Activated T-cell treated with anti-CD3 and anti-CD28 coated beads, Interleukin-2, amount 50 U/mL, for 24 hours (primary cell): ENCODE measurements around the gene ERCC3.
"Not testable (repeated sequence)": the region's sequence is repeated elsewhere in the genome, so short reads cannot be mapped to it uniquely, and the experiment has no call there.

Experiments
- DNase-seq: peaks from one replicate; pipeline ENCODE4 v3.0.0-alpha.2; 2020
- H3K27ac Mint-ChIP-seq: 2 replicates; pipeline ENCODE4 v1.8.0; 2020; ENCODE audit warnings: mild to moderate bottlenecking, mixed read lengths
- H3K27me3 Mint-ChIP-seq: 2 replicates; pipeline ENCODE4 v1.8.0; 2020; ENCODE audit warnings: mixed read lengths
- H3K36me3 Mint-ChIP-seq: 2 replicates; pipeline ENCODE4 v1.8.0; 2020; ENCODE audit warnings: low read depth, mixed read lengths
- H3K4me1 Mint-ChIP-seq: 2 replicates; pipeline ENCODE4 v1.8.0; 2020; ENCODE audit warnings: low read depth, mixed read lengths
- H3K4me3 Mint-ChIP-seq: 2 replicates; pipeline ENCODE4 v1.8.0; 2020; ENCODE audit warnings: mild to moderate bottlenecking, moderate library complexity, mixed read lengths
- H3K9me3 Mint-ChIP-seq: 2 replicates; pipeline ENCODE4 v1.8.0; 2020; ENCODE audit warnings: mixed read lengths

ERCC3 gene

GRCh38 chr2:127256866-127257265 lies 37.1 kb downstream of the ERCC3 start:
- Mint-ChIP-seq H3K9me3 (no peaks in the 10 kb centered on the region), H3K27me3 (no peaks in the 10 kb centered on the region), H3K4me3 (no peak overlapping the region), H3K36me3 (peaks cover 85% of the 10 kb centered on the region), H3K4me1 (no peaks in the 10 kb centered on the region), H3K27ac (no peak overlapping the region)
- DNase-seq = no peak

- Mint-ChIP-seq H3K4me1 (no peaks in the 10 kb centered on the region), H3K4me3 (no peak overlapping the region), H3K27ac (peak overlapping the region; percentile 44), H3K36me3 (peaks cover 83% of the 10 kb centered on the region), H3K27me3 (no peaks in the 10 kb centered on the region), H3K9me3 (no peaks in the 10 kb centered on the region)
- DNase-seq = no peak
These were observed 37.6 kb downstream of the ERCC3 start for GRCh38 chr2:127256381-127256780.

GRCh38 chr2:127255721-127256120 lies 38.2 kb downstream of the ERCC3 start:
- Mint-ChIP-seq H3K27me3 (no peaks in the 10 kb centered on the region), H3K27ac (no peak overlapping the region), H3K4me1 (no peaks in the 10 kb centered on the region), H3K9me3 (no peaks in the 10 kb centered on the region), H3K36me3 (peaks cover 79% of the 10 kb centered on the region), H3K4me3 (no peak overlapping the region)
- DNase-seq = no peak

- Mint-ChIP-seq H3K4me3 (no peak overlapping the region), H3K9me3 (no peaks in the 10 kb centered on the region), H3K36me3 (peaks cover 76% of the 10 kb centered on the region), H3K27ac (peak overlapping the region; percentile 45), H3K27me3 (no peaks in the 10 kb centered on the region), H3K4me1 (no peaks in the 10 kb centered on the region)
- DNase-seq = no peak
These were observed 38.8 kb downstream of the ERCC3 start for GRCh38 chr2:127255146-127255545.

- Mint-ChIP-seq H3K27me3 (no peaks in the 10 kb centered on the region), H3K36me3 (peaks cover 70% of the 10 kb centered on the region), H3K9me3 (no peaks in the 10 kb centered on the region), H3K27ac (no peak overlapping the region), H3K4me3 (no peak overlapping the region), H3K4me1 (no peaks in the 10 kb centered on the region)
- no peak for DNase-seq
These were observed 39.5 kb downstream of the ERCC3 start for GRCh38 chr2:127254386-127254981.

GRCh38 chr2:127241184-127241583 lies 52.8 kb downstream of the ERCC3 start:
- not testable (repeated sequence) for H3K4me3 Mint-ChIP-seq, H3K36me3 Mint-ChIP-seq, H3K27me3 Mint-ChIP-seq, DNase-seq, H3K27ac Mint-ChIP-seq, H3K4me1 Mint-ChIP-seq
- peaks cover 16% of the 10 kb centered on the region for H3K9me3 Mint-ChIP-seq

- Mint-ChIP-seq H3K27me3 (no peaks in the 10 kb centered on the region), H3K4me3 (no peak overlapping the region), H3K27ac (no peak overlapping the region), H3K36me3 (no peaks in the 10 kb centered on the region), H3K4me1 (no peaks in the 10 kb centered on the region), H3K9me3 (peaks cover 16% of the 10 kb centered on the region)
- no peak for DNase-seq
These were observed 54.5 kb downstream of the ERCC3 start for GRCh38 chr2:127239395-127239794.

GRCh38 chr2:127237768-127238167 lies 56.2 kb downstream of the ERCC3 start:
- not testable (repeated sequence) for H3K4me3 Mint-ChIP-seq, H3K4me1 Mint-ChIP-seq, DNase-seq, H3K27me3 Mint-ChIP-seq, H3K27ac Mint-ChIP-seq, H3K36me3 Mint-ChIP-seq
- H3K9me3 Mint-ChIP-seq = peaks cover 16% of the 10 kb centered on the region

GRCh38 chr2:127235082-127235702 lies 58.8 kb downstream of the ERCC3 start:
- Mint-ChIP-seq H3K36me3 (no peaks in the 10 kb centered on the region), H3K4me1 (no peaks in the 10 kb centered on the region), H3K27ac (no peak overlapping the region), H3K9me3 (peaks cover 11% of the 10 kb centered on the region), H3K4me3 (no peak overlapping the region), H3K27me3 (no peaks in the 10 kb centered on the region)
- DNase-seq = no peak

GRCh38 chr2:127233710-127234109 lies 60.2 kb downstream of the ERCC3 start:
- no peak for DNase-seq
- Mint-ChIP-seq H3K27ac (no peak overlapping the region), H3K9me3 (peaks cover 6% of the 10 kb centered on the region), H3K4me1 (no peaks in the 10 kb centered on the region), H3K27me3 (peaks cover 6% of the 10 kb centered on the region), H3K36me3 (no peaks in the 10 kb centered on the region), H3K4me3 (no peak overlapping the region)

- Mint-ChIP-seq H3K27me3 (peaks cover 20% of the 10 kb centered on the region), H3K4me3 (no peak overlapping the region)
These were observed 62.6 kb downstream of the ERCC3 start for GRCh38 chr2:127231130-127231865.

GRCh38 chr2:127229555-127229954 lies 64.4 kb downstream of the ERCC3 start:
- Mint-ChIP-seq H3K27ac (no peak overlapping the region), H3K27me3 (peaks cover 35% of the 10 kb centered on the region), H3K4me1 (peaks cover 13% of the 10 kb centered on the region), H3K4me3 (no peak overlapping the region), H3K9me3 (no peaks in the 10 kb centered on the region), H3K36me3 (no peaks in the 10 kb centered on the region)
- no peak for DNase-seq

More at GRCh38 chr2:127231130-127231865, 62.6 kb downstream of the ERCC3 start:
- Mint-ChIP-seq H3K36me3 (no peaks in the 10 kb centered on the region), H3K4me1 (peaks cover 8% of the 10 kb centered on the region), H3K27ac (no peak overlapping the region), H3K9me3 (no peaks in the 10 kb centered on the region)
- DNase-seq = no peak

- H3K27me3 Mint-ChIP-seq = peaks cover 47% of the 10 kb centered on the region
- no peak overlapping the region for H3K27ac Mint-ChIP-seq
- no peak overlapping the region for H3K4me3 Mint-ChIP-seq
- peaks cover 13% of the 10 kb centered on the region for H3K4me1 Mint-ChIP-seq
- no peak for DNase-seq
- H3K9me3 Mint-ChIP-seq = no peaks in the 10 kb centered on the region
- no peaks in the 10 kb centered on the region for H3K36me3 Mint-ChIP-seq
These were observed 65.8 kb downstream of the ERCC3 start for GRCh38 chr2:127228102-127228501.

GRCh38 chr2:127227264-127227660 lies 66.7 kb downstream of the ERCC3 start:
- not testable (repeated sequence) for H3K9me3 Mint-ChIP-seq, H3K4me3 Mint-ChIP-seq, H3K36me3 Mint-ChIP-seq, DNase-seq
- peaks cover 13% of the 10 kb centered on the region for H3K4me1 Mint-ChIP-seq
- peak overlapping the region; percentile 88 for H3K27ac Mint-ChIP-seq
- H3K27me3 Mint-ChIP-seq = peaks cover 51% of the 10 kb centered on the region
